ENCODE data around the gene PWP1. TPM values are rescaled to one million over a fixed set of nuclear protein-coding genes. Genes with fewer than 3 reads are reported as not detected.

Gene PWP1
- total RNA-seq = 38.2 TPM
- 44.1 TPM for polyA plus RNA-seq

DNA sequence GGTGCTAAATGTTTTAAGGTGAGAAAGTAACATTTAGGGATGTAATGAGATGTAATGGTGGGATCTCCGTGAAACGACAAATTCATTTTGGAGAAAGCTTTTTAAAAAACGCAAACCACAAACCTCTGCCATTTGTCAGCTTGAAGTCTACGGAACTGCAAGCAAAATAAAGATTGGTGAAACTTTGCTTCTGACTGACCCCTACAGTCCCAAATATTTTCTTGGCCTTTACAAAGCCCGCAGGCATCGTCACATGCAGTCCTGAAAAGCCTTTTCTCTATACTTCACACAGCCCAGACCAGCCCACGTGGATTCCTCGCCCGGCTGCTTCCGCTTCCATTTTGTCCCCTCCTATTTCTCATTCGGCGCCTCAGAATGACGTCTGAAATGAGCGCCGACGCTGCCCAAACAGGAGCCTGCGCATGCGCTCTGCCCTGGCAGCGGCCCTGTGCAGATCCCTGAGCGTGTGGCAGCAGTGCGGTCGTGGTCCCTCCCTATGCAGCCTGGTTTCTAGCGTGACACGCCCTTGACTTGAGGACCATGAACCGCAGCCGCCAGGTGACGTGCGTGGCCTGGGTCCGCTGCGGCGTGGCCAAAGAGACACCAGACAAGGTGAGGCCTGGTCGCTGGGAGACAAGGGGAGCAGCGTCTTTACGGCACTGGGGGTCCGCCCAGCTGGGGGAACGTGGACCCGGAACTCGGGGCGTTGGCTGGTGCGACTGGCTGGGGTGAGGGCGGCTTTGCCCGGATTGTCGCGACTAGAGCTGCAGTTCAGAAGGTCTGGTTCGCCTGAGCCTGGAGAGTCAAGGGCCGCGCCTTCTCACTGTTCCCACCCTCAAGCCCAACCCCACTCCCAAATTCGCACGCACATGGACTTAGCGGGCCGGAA, at the start of gene PWP1:
TSS of gene PWP1 (plus strand) at position 440 of the 889 bp plus-strand sequence. CDS start at position 541, 101 bp downstream.
- under 1% methylated on average over 51 of the region's 51 CpGs for WGBS
- H3K4me3 ChIP-seq (ENCODE audit: low read depth, low read length) = peak within 1 kb of the TSS; percentile 62
- H3K27ac ChIP-seq (ENCODE audit: low read depth) = peak within 1 kb of the TSS; percentile 57
- H3K4me1 ChIP-seq (ENCODE audit: insufficient read depth) = no peaks in the 10 kb centered on the region
- peaks cover 3% of the 10 kb centered on the region for H3K36me3 ChIP-seq (ENCODE audit: insufficient read depth)
- DNase-seq (ENCODE audit: extremely low spot score) = peak; percentile 90

DNA sequence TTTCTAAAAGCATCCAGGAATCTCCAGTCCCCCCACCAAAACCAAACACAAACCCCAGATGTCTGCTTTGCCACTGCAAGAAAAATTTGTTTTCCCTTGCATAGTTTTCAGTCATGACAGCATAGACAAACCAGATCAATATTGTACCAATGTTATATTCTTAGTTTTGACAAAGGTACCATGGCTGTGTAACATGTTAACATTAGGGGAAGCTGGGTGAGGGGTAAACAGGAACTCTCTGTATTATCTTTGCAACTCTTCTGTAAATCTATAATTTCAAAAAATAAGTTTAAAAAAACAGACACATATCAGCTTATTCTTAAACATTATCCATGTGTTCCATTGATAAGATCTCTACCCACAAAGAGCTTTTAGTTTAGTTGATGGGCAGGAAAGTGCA, 44.4 kb upstream of the PWP1 start:
- H3K4me3 ChIP-seq (ENCODE audit: low read depth, low read length) = no peak overlapping the region
- H3K36me3 ChIP-seq (ENCODE audit: insufficient read depth) = no peaks in the 10 kb centered on the region
- no peak for DNase-seq (ENCODE audit: extremely low spot score)
- no peaks in the 10 kb centered on the region for H3K4me1 ChIP-seq (ENCODE audit: insufficient read depth)
- no peak overlapping the region for H3K27ac ChIP-seq (ENCODE audit: low read depth)

- Histone ChIP-seq H3K27ac (ENCODE audit: low read depth) (no peak overlapping the region), H3K4me1 (ENCODE audit: insufficient read depth) (no peaks in the 10 kb centered on the region), H3K36me3 (ENCODE audit: insufficient read depth) (no peaks in the 10 kb centered on the region), H3K4me3 (ENCODE audit: low read depth, low read length) (no peak overlapping the region)
- no peak for DNase-seq (ENCODE audit: extremely low spot score)
- WGBS = 80% methylated on average over 5 of the region's 5 CpGs
Observed at GRCh38 chr12:107642240-107642639, 43.4 kb upstream of the PWP1 start.

- DNase-seq (ENCODE audit: extremely low spot score) = no peak
- 37% methylated on average over 27 of the region's 27 CpGs for WGBS
- Histone ChIP-seq H3K27ac (ENCODE audit: low read depth) (no peak overlapping the region), H3K36me3 (ENCODE audit: insufficient read depth) (no peaks in the 10 kb centered on the region), H3K4me1 (ENCODE audit: insufficient read depth) (no peaks in the 10 kb centered on the region), H3K4me3 (ENCODE audit: low read depth, low read length) (no peak overlapping the region)
Observed at GRCh38 chr12:107645630-107646333, 39.8 kb upstream of the PWP1 start.

DNA sequence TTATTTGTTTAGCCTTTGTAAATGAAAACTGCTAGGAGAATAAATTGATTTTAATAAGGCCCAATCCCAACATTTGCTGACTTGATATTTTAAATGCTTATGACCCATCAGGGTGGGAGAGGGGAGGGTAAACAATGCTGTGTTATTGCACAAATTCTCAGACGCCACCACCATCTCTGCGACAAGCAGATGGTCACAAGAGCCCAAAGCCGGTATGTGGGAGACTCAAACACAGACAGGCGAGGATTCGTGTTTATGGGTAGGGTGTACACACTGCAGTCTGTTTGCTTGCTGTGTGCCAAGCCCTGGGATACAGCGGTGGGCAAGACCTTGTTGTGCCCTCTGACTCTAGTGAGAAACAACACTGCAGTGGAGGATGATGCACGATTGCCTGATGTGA, 39.2 kb upstream of the PWP1 start:
- WGBS = 95% methylated on average over 7 of the region's 7 CpGs
- no peaks in the 10 kb centered on the region for H3K36me3 ChIP-seq (ENCODE audit: insufficient read depth)

DNA sequence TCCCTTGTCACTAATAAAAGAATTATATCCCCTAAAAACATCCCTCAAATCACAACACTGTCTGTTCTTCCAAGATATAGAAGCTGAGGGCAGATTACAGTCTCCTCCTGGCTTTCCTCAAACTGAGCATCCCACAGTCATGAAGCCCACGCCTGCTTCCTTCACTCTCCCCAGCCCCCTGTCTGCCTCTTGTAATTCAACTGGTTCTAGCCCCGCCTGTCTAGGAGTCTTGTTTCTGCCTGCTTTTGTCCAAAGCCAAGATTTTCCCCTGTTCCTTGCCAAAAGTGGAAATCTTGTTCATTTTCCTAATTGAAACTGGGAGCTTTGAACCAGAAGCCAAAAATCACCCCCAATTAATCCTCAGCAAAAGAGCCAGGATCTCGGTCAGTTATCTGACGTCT, 35.9 kb upstream of the PWP1 start:
- H3K36me3 ChIP-seq (ENCODE audit: insufficient read depth) = no peaks in the 10 kb centered on the region
- no peak overlapping the region for H3K27ac ChIP-seq (ENCODE audit: low read depth)
- DNase-seq (ENCODE audit: extremely low spot score) = peak; percentile 74
- no peak overlapping the region for H3K4me3 ChIP-seq (ENCODE audit: low read depth, low read length)
- WGBS = 26% methylated on average over 4 of the region's 4 CpGs
- no peaks in the 10 kb centered on the region for H3K4me1 ChIP-seq (ENCODE audit: insufficient read depth)

More for the DNA sequence above, 39.2 kb upstream of the PWP1 start:
- H3K4me3 ChIP-seq (ENCODE audit: low read depth, low read length) = no peak overlapping the region
- DNase-seq (ENCODE audit: extremely low spot score) = no peak
- no peak overlapping the region for H3K27ac ChIP-seq (ENCODE audit: low read depth)
- H3K4me1 ChIP-seq (ENCODE audit: insufficient read depth) = no peaks in the 10 kb centered on the region

DNA sequence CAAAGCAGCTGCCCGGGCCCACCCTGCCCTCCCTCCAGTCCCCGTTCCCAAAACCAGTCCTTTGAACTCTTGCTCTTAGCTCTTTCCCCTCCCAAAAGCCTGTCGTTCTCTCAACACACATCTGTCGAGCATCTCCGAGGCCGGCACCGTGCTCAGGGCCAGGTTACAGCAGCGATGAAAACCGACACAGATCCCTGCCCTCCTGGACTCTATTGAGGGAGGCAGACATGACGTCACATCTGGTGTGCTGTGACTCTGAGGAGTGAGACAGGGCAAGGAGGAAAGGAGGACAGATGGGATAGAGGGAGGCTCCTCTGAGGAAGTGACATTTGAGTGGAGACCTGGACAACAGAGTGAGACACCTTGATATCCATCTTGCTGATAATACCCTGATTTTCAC, 34.6 kb upstream of the PWP1 start:
- Histone ChIP-seq H3K4me1 (ENCODE audit: insufficient read depth) (no peaks in the 10 kb centered on the region), H3K27ac (ENCODE audit: low read depth) (no peak overlapping the region), H3K36me3 (ENCODE audit: insufficient read depth) (no peaks in the 10 kb centered on the region), H3K4me3 (ENCODE audit: low read depth, low read length) (no peak overlapping the region)
- WGBS = 68% methylated on average over 10 of the region's 10 CpGs
- DNase-seq (ENCODE audit: extremely low spot score) = no peak

GRCh38 chr12:107651571-107652449, 33.8 kb upstream of the PWP1 start:
- DNase-seq (ENCODE audit: extremely low spot score) = no peak
- no peak overlapping the region for H3K4me3 ChIP-seq (ENCODE audit: low read depth, low read length)
- no peaks in the 10 kb centered on the region for H3K4me1 ChIP-seq (ENCODE audit: insufficient read depth)
- no peaks in the 10 kb centered on the region for H3K36me3 ChIP-seq (ENCODE audit: insufficient read depth)
- H3K27ac ChIP-seq (ENCODE audit: low read depth) = no peak overlapping the region
- WGBS = 73% methylated on average over 11 of the region's 11 CpGs

DNA sequence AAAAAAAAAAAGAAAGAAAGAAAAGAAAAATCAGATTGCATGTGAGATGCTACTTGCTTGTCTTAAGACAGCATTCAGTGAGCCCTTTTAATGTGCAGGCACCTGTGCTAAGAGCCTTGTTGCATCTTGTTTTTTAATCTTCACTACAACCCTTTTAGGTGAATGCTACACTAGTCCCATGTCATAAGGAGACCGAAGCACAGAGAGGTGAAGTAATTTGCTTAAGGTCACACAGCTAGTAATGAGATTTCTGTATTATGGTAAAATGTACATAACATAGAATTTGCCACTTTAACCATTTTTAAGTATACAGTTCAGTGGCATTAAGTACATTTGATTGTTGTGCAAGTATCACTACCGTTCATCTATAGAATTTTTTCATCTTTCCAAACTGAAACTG, 32.1 kb upstream of the PWP1 start:
- 89% methylated on average over 2 of the region's 2 CpGs for WGBS
- Histone ChIP-seq H3K4me3 (ENCODE audit: low read depth, low read length) (no peak overlapping the region), H3K36me3 (ENCODE audit: insufficient read depth) (no peaks in the 10 kb centered on the region), H3K4me1 (ENCODE audit: insufficient read depth) (no peaks in the 10 kb centered on the region), H3K27ac (ENCODE audit: low read depth) (no peak overlapping the region)
- no peak for DNase-seq (ENCODE audit: extremely low spot score)

GRCh38 chr12:107654873-107655272, 30.7 kb upstream of the PWP1 start:
- DNase-seq (ENCODE audit: extremely low spot score) = no peak
- Histone ChIP-seq H3K4me1 (ENCODE audit: insufficient read depth) (no peaks in the 10 kb centered on the region), H3K36me3 (ENCODE audit: insufficient read depth) (no peaks in the 10 kb centered on the region), H3K27ac (ENCODE audit: low read depth) (no peak overlapping the region), H3K4me3 (ENCODE audit: low read depth, low read length) (no peak overlapping the region)
- 73% methylated on average over 4 of the region's 4 CpGs for WGBS

DNA sequence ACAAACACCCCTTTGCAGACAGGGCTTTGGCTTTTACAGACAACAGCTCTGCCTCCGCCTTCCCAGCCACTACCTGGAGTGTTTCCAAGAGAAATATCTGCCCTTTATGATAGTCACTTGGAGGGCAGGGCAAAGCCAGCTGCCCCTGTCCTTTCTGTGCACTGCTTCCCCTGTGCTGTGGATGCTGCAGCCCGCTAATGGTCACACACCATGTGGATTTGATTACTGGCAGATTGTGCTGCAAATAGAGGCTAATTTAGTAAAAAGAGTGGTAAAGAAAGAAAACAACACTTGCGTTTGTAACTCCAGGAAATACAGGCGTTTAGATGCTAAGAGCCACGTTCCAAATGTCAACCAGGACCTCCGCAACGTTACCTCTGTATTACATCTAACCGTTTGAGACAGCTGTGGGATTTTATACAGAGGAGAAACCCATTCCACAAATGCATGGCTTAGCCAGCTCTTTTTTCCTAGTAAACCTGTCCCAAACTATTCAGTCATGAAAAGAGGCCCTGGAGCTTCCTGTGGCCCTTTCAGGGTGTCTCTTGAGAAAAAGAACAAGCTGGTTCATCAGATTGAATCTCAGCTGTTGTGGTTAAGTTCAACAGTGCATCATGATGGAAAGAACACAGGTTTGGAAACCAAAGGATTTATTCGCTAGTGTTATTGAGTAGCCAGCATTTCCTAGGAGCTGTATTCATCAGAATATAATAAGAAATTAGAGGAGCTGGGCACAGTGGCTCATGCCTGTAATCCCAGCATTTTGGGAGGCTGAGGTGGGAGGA, 30.1 kb upstream of the PWP1 start:
- Histone ChIP-seq H3K36me3 (ENCODE audit: insufficient read depth) (no peaks in the 10 kb centered on the region), H3K4me1 (ENCODE audit: insufficient read depth) (no peaks in the 10 kb centered on the region), H3K4me3 (ENCODE audit: low read depth, low read length) (no peak overlapping the region), H3K27ac (ENCODE audit: low read depth) (no peak overlapping the region)
- 70% methylated on average over 9 of the region's 9 CpGs for WGBS
- DNase-seq (ENCODE audit: extremely low spot score) = no peak

GRCh38 chr12:107656302-107656701, 29.3 kb upstream of the PWP1 start:
- no peak overlapping the region for H3K4me3 ChIP-seq (ENCODE audit: low read depth, low read length)
- H3K4me1 ChIP-seq (ENCODE audit: insufficient read depth) = no peaks in the 10 kb centered on the region
- H3K27ac ChIP-seq (ENCODE audit: low read depth) = no peak overlapping the region
- no peak for DNase-seq (ENCODE audit: extremely low spot score)
- no peaks in the 10 kb centered on the region for H3K36me3 ChIP-seq (ENCODE audit: insufficient read depth)

DNA sequence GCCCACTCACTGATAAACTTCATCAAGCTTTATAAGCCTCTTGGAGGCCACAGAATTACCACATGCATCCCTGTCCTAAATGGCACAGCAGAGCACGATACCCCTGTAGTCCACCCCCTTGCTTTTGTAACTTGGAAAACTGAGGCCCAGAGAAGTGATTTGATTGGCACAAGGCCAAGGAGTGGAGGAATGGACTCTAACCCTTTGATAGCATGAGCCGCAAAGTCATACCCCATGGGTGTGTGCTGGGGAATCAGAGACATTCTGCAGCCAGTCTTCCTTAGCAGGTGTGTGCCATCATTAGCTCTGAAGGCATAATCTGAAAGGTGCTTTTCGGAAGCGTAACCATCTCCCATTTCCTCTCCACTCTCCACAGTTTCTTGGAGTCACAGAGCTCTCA, 28.5 kb upstream of the PWP1 start:
- H3K36me3 ChIP-seq (ENCODE audit: insufficient read depth) = no peaks in the 10 kb centered on the region
- H3K4me1 ChIP-seq (ENCODE audit: insufficient read depth) = no peaks in the 10 kb centered on the region
- WGBS = 95% methylated on average over 4 of the region's 4 CpGs
- H3K4me3 ChIP-seq (ENCODE audit: low read depth, low read length) = no peak overlapping the region
- DNase-seq (ENCODE audit: extremely low spot score) = no peak
- H3K27ac ChIP-seq (ENCODE audit: low read depth) = no peak overlapping the region

Measured in urinary bladder (tissue), 4 donors.